ENCODE data around the gene CYP27A1.

The CYP27A1 gene

GRCh38 chr2:218857371-218858137, 75.6 kb downstream of the CYP27A1 start:
- no peak overlapping the region for H3K4me3 ChIP-seq (ENCODE audit: low read depth, low read length)

- no peak overlapping the region for H3K4me3 ChIP-seq (ENCODE audit: low read depth, low read length)
Measured at GRCh38 chr2:218858138-218858445, 76.1 kb downstream of the CYP27A1 start.

DNA sequence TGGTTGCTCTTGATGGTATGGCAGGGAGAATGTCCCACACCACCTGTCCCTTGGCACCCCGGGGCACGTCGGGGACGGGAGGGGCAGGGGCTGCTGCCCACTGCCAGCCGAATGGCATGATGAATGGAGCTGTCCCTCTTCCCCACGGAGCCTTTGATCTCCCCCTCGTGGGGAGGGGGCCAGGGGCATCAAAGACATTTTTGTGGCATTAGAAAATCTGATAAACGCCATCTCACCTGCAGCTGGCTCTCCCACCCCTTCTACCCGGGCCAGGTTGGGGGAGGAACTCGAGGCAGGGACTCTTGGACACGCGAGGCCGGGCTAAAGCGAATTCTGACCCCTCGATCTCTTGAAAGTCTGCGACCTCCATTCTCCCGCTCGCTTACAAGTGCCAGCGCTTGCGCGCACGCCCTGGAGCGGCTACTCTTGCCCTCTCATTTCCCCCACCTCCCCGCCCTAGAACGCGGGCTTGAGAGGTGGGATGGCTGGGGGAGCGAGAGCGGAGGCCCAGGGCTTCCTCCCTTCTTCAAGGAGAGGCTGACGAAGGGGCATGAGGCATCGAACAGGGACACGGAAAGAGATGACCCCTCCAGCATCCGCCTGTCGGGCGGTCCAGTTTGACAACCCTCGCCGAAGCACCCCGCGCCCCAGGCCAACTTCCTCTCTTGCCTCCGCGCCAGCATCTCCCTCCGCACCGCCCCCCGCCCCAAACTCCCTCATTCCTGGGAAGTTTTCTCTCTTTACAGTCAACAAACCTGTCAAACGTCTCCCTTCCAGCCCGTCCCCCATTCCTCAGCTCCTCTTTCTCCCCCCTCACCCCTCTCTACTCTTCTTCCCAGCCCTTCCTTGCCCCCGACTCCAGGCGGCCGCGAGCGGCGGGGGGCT, 77.0 kb downstream of the CYP27A1 start:
- peak overlapping the region; percentile 20 for H3K4me3 ChIP-seq (ENCODE audit: low read depth, low read length)

DNA sequence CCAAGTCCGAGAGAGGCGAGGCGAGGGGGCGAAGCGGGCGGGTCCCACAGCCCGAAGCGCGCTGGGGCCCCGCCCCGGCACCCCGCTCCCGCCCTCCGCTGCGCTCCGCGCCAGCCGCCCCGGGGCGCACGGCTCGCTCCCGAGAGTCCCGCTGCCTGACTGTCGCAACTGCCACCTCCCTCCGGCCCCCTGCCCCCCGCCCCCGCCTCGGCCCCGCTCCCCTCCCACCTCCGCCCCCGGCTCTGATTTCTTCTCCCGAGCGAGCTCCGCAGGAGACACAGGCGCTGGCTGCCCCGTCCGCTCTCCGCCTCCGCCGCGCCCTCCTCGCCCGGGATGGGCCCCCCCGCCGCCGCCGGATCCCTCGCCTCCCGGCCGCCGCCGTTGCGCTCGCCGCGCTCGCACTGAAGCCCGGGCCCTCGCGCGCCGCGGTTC, 77.6 kb downstream of the CYP27A1 start, which contains the start of gene WNT6:
Gene WNT6 (plus strand): TSS at position 250 of the 432 bp plus-strand sequence. CDS start 233 bp downstream, outside the sequence.
- peak within 1 kb of the TSS; percentile 20 for H3K4me3 ChIP-seq (ENCODE audit: low read depth, low read length)

DNA sequence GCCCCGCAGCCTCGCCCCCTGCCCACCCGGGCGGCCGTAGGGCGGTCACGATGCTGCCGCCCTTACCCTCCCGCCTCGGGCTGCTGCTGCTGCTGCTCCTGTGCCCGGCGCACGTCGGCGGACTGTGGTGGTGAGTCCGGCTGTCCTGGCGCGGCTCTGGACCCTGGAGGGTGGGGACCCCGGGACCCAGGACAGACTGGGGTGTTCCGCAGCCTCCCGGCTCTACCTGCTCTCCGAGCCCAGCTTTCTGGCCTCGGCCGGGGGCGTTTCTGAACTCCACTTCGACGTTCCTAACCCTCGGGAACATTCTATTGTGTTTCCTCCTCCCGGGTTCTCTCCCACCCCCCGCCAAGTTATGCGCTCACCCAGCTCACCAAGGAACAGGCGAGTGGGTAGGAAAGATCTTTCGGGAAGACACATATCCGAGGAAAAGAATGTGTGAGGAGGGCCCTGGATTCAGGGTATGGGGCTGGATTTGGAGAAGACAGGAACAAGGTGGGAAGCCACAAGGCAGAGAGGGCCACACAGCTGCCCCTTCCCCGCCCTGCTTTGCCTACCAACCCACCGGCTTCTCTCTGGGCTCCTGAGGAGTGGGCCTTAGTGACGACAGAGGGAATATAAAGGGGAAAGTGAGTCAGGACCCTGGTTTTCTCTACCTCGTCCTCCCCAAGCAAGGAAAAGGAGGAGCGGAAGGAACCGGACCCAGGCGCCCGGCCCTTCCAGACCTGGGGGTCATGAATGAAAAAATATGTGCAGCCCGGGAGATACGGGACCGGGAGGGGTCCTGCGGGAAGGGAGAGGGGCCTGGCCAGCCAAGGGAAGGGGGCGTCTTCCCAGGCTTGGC, 78.3 kb downstream of the CYP27A1 start:
- peak overlapping the region; percentile 1 for H3K4me3 ChIP-seq (ENCODE audit: low read depth, low read length)

GRCh38 chr2:218860950-218861381, 79.0 kb downstream of the CYP27A1 start:
- H3K4me3 ChIP-seq (ENCODE audit: low read depth, low read length), result no peak overlapping the region

- no peak overlapping the region for H3K4me3 ChIP-seq (ENCODE audit: low read depth, low read length)
Measured at GRCh38 chr2:218861645-218862318, 79.8 kb downstream of the CYP27A1 start.

GRCh38 chr2:218863021-218863520, 81.1 kb downstream of the CYP27A1 start:
- H3K4me3 ChIP-seq (ENCODE audit: low read depth, low read length), result no peak overlapping the region

All from iPS-11a (cell line).